ENCODE data around the gene GAB2.
A peak's percentile ranks its signal among the peaks of the same experiment; 100 is the strongest.
"Not testable (repeated sequence)": the region's sequence is repeated elsewhere in the genome, so short reads cannot be mapped to it uniquely, and the experiment has no call there.

The GAB2 gene

DNA sequence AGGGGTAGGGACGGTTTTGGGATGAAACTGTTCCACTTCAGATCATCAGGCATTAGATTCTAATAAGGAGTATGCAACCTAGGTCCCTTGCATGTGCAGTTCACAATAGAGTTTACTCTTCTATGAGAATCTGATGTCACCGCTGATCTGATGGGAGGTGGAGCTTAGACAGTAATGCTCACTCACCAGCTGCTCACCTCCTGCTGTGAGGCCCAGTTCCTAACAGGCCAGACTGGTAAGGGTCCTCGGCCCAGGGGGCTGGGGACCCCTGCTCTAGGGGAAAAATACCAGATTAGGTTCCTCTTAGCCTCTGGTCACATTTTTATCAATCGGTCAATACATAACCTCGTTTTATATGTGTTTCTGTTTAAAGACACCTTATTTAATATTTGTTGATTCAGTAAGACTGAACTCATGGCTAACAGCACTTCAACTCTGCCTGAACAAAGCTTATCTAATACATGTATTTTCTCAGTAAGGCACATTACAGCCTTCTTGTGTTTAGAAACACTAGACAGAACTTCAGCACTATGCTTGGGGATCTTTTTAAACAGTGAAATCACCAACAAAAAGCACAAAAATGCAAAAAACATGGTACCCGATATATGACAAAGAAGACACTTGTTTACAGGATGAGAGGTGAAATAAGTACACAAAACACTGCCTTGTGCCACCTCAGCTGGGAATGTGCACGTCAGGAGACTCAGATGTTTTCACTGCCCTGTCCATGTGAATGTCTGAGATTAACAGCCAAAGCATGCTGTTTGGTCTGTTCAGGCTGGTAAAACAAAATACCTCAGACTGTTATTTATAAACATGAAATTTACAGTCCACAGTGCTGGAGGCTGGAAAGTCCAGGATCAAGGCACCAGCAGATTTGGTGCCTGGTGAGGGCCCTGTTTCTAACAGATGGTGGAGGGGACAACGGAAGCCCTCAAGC is 121.4 kb downstream of the GAB2 start (continued):
- TF ChIP-seq, protein P1, sequence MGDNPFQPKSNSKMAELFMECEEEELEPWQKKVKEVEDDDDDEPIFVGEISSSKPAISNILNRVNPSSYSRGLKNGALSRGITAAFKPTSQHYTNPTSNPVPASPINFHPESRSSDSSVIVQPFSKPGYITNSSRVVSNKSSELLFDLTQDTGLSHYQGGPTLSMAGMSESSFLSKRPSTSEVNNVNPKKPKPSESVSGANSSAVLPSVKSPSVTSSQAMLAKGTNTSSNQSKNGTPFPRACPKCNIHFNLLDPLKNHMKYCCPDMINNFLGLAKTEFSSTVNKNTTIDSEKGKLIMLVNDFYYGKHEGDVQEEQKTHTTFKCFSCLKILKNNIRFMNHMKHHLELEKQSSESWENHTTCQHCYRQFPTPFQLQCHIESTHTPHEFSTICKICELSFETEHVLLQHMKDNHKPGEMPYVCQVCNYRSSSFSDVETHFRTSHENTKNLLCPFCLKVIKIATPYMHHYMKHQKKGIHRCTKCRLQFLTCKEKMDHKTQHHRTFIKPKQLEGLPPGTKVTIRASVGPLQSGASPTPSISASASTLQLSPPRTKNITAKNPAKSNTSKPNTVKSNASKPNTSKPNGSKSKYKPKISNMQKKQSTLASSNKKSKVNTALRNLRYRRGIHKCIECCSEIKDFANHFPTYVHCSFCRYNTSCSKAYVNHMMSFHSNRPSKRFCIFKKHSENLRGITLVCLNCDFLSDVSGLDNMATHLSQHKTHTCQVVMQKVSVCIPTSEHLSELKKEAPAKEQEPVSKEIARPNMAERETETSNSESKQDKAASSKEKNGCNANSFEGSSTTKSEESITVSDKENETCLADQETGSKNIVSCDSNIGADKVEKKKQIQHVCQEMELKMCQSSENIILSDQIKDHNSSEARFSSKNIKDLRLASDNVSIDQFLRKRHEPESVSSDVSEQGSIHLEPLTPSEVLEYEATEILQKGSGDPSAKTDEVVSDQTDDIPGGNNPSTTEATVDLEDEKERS (tag by site-specific recombination; IDR thresholded peaks at IDR 0.05) = no peak
- TF ChIP-seq ZNF548 (tag by site-specific recombination; IDR thresholded peaks at IDR 0.05) = no peak
- TF ChIP-seq ZIC2 (tag by site-specific recombination; IDR thresholded peaks at IDR 0.05) = 0 out of 2 replicates have a peak, but pooled peaks have one; percentile 16

DNA sequence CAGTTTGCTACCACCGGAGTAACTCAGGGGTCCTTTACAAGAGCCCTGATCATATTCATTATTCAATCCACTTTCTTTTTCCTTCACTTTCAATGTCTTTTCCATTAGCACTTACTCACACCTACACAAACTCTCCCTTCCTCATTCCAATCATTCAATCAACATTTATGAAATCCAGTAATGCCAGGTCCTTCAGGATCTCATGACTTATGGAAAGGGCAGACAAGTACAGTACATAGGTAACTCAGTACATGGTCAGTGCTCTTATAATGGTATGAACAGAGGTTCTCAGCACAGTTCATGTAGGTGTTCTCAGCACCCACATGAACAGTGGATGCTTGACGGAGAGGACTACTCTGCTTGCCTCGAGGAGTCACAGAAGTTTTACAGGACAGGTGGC is 122.3 kb downstream of the GAB2 start:
- H3K9me3 ChIP-seq (ENCODE audit: control insufficient read depth, insufficient read depth, low read depth, low read length) = no peaks in the 10 kb centered on the region
- H3K4me3 ChIP-seq (ENCODE audit: low read depth, low read length) = no peak overlapping the region
- H3K27ac ChIP-seq (ENCODE audit: extremely low read depth, low read depth, low read length) = no peak overlapping the region
- H3K4me1 ChIP-seq (ENCODE audit: control insufficient read depth, insufficient read depth, low read length) = no peaks in the 10 kb centered on the region
- ChIA-PET CTCF (no interaction called here), POLR2A (no interaction called here)
- TF ChIP-seq IKZF3 (tag by site-specific recombination; IDR thresholded peaks at IDR 0.05) = no peak
- TF ChIP-seq PRDM1 (tag by site-specific recombination; IDR thresholded peaks at IDR 0.05) = peak; percentile 75
- H3K36me3 ChIP-seq (ENCODE audit: control insufficient read depth in 2 of 2, insufficient read depth in 1 of 2, low read length in 2 of 2) = no peaks in the 10 kb centered on the region

- TF ChIP-seq ZNF146 (tag by site-specific recombination; IDR thresholded peaks at IDR 0.05) = peak; percentile 57; the same call in 1 of the 2 replicates
- H3K4me3 ChIP-seq (ENCODE audit: low read depth, low read length); H3K36me3 ChIP-seq (ENCODE audit: control insufficient read depth in 2 of 2, insufficient read depth in 1 of 2, low read length in 2 of 2); H3K9me3 ChIP-seq (ENCODE audit: control insufficient read depth, insufficient read depth, low read depth, low read length); POLR2A ChIA-PET; CTCF ChIA-PET; H3K27ac ChIP-seq (ENCODE audit: extremely low read depth, low read depth, low read length); H3K4me1 ChIP-seq (ENCODE audit: control insufficient read depth, insufficient read depth, low read length): not testable (repeated sequence)
Observed at GRCh38 chr11:78294100-78294499, 123.5 kb downstream of the GAB2 start.

- Histone ChIP-seq H3K4me3 (ENCODE audit: low read depth, low read length) (no peak overlapping the region), H3K4me1 (ENCODE audit: control insufficient read depth, insufficient read depth, low read length) (no peaks in the 10 kb centered on the region), H3K36me3 (ENCODE audit: control insufficient read depth in 2 of 2, insufficient read depth in 1 of 2, low read length in 2 of 2) (no peaks in the 10 kb centered on the region), H3K27ac (ENCODE audit: extremely low read depth, low read depth, low read length) (no peak overlapping the region), H3K9me3 (ENCODE audit: control insufficient read depth, insufficient read depth, low read depth, low read length) (no peaks in the 10 kb centered on the region)
- ChIA-PET CTCF (no interaction called here), POLR2A (no interaction called here)
- TF ChIP-seq, protein P2, sequence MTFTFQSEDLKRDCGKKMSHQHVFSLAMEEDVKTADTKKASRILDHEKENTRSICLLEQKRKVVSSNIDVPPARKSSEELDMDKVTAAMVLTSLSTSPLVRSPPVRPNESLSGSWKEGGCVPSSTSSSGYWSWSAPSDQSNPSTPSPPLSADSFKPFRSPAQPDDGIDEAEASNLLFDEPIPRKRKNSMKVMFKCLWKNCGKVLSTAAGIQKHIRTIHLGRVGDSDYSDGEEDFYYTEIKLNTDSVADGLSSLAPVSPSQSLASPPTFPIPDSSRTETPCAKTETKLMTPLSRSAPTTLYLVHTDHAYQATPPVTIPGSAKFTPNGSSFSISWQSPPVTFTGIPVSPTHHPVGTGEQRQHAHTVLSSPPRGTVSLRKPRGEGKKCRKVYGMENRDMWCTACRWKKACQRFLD (tag by site-specific recombination; IDR thresholded peaks at IDR 0.05) = no peak
- no peak for TF ChIP-seq ZNF341 (tag by site-specific recombination; IDR thresholded peaks at IDR 0.05; ENCODE audit: low read depth)
- no peak for TF ChIP-seq ZNF776 (tag by site-specific recombination; IDR thresholded peaks at IDR 0.05; ENCODE audit: borderline replicate concordance)
- TF ChIP-seq ZNF660 (tag by site-specific recombination; IDR thresholded peaks at IDR 0.05) = no peak
- no peak for TF ChIP-seq ZNF362 (tag by site-specific recombination; IDR thresholded peaks at IDR 0.05)
- no peak for TF ChIP-seq ZNF324 (tag by site-specific recombination; IDR thresholded peaks at IDR 0.05)
- no peak for TF ChIP-seq ZNF169 (tag by site-specific recombination; IDR thresholded peaks at IDR 0.05)
- TF ChIP-seq, protein P3, sequence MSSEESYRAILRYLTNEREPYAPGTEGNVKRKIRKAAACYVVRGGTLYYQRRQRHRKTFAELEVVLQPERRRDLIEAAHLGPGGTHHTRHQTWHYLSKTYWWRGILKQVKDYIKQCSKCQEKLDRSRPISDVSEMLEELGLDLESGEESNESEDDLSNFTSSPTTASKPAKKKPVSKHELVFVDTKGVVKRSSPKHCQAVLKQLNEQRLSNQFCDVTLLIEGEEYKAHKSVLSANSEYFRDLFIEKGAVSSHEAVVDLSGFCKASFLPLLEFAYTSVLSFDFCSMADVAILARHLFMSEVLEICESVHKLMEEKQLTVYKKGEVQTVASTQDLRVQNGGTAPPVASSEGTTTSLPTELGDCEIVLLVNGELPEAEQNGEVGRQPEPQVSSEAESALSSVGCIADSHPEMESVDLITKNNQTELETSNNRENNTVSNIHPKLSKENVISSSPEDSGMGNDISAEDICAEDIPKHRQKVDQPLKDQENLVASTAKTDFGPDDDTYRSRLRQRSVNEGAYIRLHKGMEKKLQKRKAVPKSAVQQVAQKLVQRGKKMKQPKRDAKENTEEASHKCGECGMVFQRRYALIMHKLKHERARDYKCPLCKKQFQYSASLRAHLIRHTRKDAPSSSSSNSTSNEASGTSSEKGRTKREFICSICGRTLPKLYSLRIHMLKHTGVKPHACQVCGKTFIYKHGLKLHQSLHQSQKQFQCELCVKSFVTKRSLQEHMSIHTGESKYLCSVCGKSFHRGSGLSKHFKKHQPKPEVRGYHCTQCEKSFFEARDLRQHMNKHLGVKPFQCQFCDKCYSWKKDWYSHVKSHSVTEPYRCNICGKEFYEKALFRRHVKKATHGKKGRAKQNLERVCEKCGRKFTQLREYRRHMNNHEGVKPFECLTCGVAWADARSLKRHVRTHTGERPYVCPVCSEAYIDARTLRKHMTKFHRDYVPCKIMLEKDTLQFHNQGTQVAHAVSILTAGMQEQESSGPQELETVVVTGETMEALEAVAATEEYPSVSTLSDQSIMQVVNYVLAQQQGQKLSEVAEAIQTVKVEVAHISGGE (tag by site-specific recombination; conservative IDR thresholded peaks at IDR 0.05; ENCODE audit: low read depth) = no peak
- no peak for TF ChIP-seq ZNF398 (tag by site-specific recombination; IDR thresholded peaks at IDR 0.05)
- TF ChIP-seq ZNF449 (tag by site-specific recombination; IDR thresholded peaks at IDR 0.05) = no peak
Observed at GRCh38 chr11:78293536-78293935, 124.1 kb downstream of the GAB2 start.
